Liver (tissue), 3 donors: Measurements from ENCODE around the gene SPRR2G.

Source experiments
- CTCF ChIP-seq: fragments of 150-350 bp; IDR thresholded peaks from 2 replicates; pipeline ENCODE4 v1.5.1; 2017; ENCODE audit warnings: improper control_type of control experiment, low read depth, low read length; ENCODE audit not compliant: missing input control
- EGR1 ChIP-seq, 2 donors: IDR thresholded peaks; 2 replicates each; pipeline ENCODE4 v1.6.1; 2016 to 2018; ENCODE audit warnings: antibody characterized with exemption in 2 of 2, low read depth in 2 of 2
- HNF4A ChIP-seq, 2 donors: conservative IDR thresholded peaks; 2 replicates each; pipeline ENCODE4 v1.6.1; 2016; ENCODE audit warnings: antibody characterized with exemption in 2 of 2, mild to moderate bottlenecking in 2 of 2
- HNF4G ChIP-seq: IDR thresholded peaks from 2 replicates; pipeline ENCODE4 v1.6.1; 2016; ENCODE audit warnings: antibody characterized with exemption
- MAX ChIP-seq: IDR thresholded peaks from 2 replicates; pipeline ENCODE4 v1.6.1; 2016; ENCODE audit warnings: antibody characterized with exemption
- REST ChIP-seq: IDR thresholded peaks from 2 replicates; pipeline ENCODE4 v1.6.1; 2016; ENCODE audit warnings: antibody characterized with exemption, mild to moderate bottlenecking
- RXRA ChIP-seq, 2 donors: IDR thresholded peaks; 2 replicates each; pipeline ENCODE4 v1.6.1; 2017 to 2018; ENCODE audit warnings: antibody characterized with exemption in 2 of 2, mild to moderate bottlenecking in 1 of 2
- SP1 ChIP-seq: IDR thresholded peaks from 2 replicates; pipeline ENCODE4 v1.6.1; 2018; ENCODE audit warnings: antibody characterized with exemption, mild to moderate bottlenecking
- YY1 ChIP-seq: IDR thresholded peaks from 2 replicates; pipeline ENCODE4 v1.6.1; 2016; ENCODE audit warnings: antibody characterized with exemption, mild to moderate bottlenecking
- donor health status: healthy.
- donor health status: healthy.

- TF ChIP-seq CTCF, result no peak
- TF ChIP-seq SP1, result no peak
- TF ChIP-seq MAX, result no peak
- no peak for TF ChIP-seq RXRA (IDR thresholded peaks at IDR 0.05)
- no peak for TF ChIP-seq EGR1 (IDR thresholded peaks at IDR 0.05; ENCODE audit: low read depth in 2 of 2)
- TF ChIP-seq YY1, result no peak
- TF ChIP-seq REST, result no peak
- TF ChIP-seq HNF4G, result no peak
- no peak for TF ChIP-seq HNF4A (conservative IDR thresholded peaks at IDR 0.05)
Observed at GRCh38 chr1:153113416-153113815, 37.3 kb downstream of the SPRR2G start, which contains the start of gene SPRR2F.
